Measurements from ENCODE around the gene PGBD4. TPM values are rescaled to one million over a fixed set of nuclear protein-coding genes. Genes with fewer than 3 reads are reported as not detected.

The PGBD4 gene
- total RNA-seq, 1 experiment from 2014 or later, result 1.5 TPM

GRCh38 chr15:34059946-34060345 is 41.9 kb upstream of the PGBD4 start:
- Histone ChIP-seq H3K4me1 (no peaks in the 10 kb centered on the region), H3K9me3 (no peaks in the 10 kb centered on the region), H3K36me3 (ENCODE audit: control insufficient read depth, insufficient read depth, low read length) (no peaks in the 10 kb centered on the region), H3K27me3 (replicated peaks; ENCODE audit: control insufficient read depth, insufficient read depth, low read length) (no peaks in the 10 kb centered on the region), H3K4me3 (ENCODE audit: low read depth, low read length) (no peak overlapping the region)
- POLR2A ChIA-PET, result no interaction called here
- Mint-ChIP-seq H3K4me1 (ENCODE audit: low read depth, unreplicated experiment) (peaks cover 5% of the 10 kb centered on the region), H3K27me3 (ENCODE audit: insufficient read depth, unreplicated experiment) (no peaks in the 10 kb centered on the region), H3K9me3 (ENCODE audit: unreplicated experiment) (no peaks in the 10 kb centered on the region), H3K36me3 (ENCODE audit: insufficient read depth, unreplicated experiment) (no peaks in the 10 kb centered on the region), H3K27ac (ENCODE audit: unreplicated experiment) (no peak overlapping the region), H3K4me3 (ENCODE audit: unreplicated experiment) (no peak overlapping the region)
- BruUV-seq (replicated peaks), result no TSS peak
- no peak for TF ChIP-seq CTCF (IDR thresholded peaks at IDR 0.05; ENCODE audit: insufficient read depth in 1 of 2, low read depth in 1 of 2, low read length in 1 of 2, severe bottlenecking in 1 of 2, unreplicated experiment in 1 of 2)
- DNase-seq, result no peak
- intact Hi-C loops (cut with micrococcal nuclease; ENCODE audit: unreplicated experiment), result no loop called here
- CTCF ChIA-PET, result interaction anchor here (0.6 kb wide), 1 partner anchor 910 kb away, joined by 3 read pairs; no protein-coding TSS in a partner anchor

- ChIA-PET CTCF (no interaction called here), POLR2A (no interaction called here)
- intact Hi-C loops (cut with micrococcal nuclease; ENCODE audit: unreplicated experiment), result no loop called here
- Histone ChIP-seq H3K4me3 (ENCODE audit: low read depth, low read length) (no peak overlapping the region), H3K27me3 (replicated peaks; ENCODE audit: control insufficient read depth, insufficient read depth, low read length) (no peaks in the 10 kb centered on the region), H3K36me3 (ENCODE audit: control insufficient read depth, insufficient read depth, low read length) (no peaks in the 10 kb centered on the region), H3K9me3 (no peaks in the 10 kb centered on the region), H3K4me1 (no peaks in the 10 kb centered on the region)
- TF ChIP-seq CTCF (IDR thresholded peaks at IDR 0.05; ENCODE audit: insufficient read depth in 1 of 2, low read depth in 1 of 2, low read length in 1 of 2, severe bottlenecking in 1 of 2, unreplicated experiment in 1 of 2), result no peak
- BruUV-seq (replicated peaks), result no TSS peak
- Mint-ChIP-seq H3K4me3 (ENCODE audit: unreplicated experiment) (no peak overlapping the region), H3K9me3 (ENCODE audit: unreplicated experiment) (no peaks in the 10 kb centered on the region), H3K27me3 (ENCODE audit: insufficient read depth, unreplicated experiment) (no peaks in the 10 kb centered on the region), H3K4me1 (ENCODE audit: low read depth, unreplicated experiment) (peaks cover 4% of the 10 kb centered on the region), H3K36me3 (ENCODE audit: insufficient read depth, unreplicated experiment) (no peaks in the 10 kb centered on the region), H3K27ac (ENCODE audit: unreplicated experiment) (no peak overlapping the region)
- no peak for DNase-seq
These were observed 37.4 kb upstream of the PGBD4 start for GRCh38 chr15:34064438-34064837.

DNA sequence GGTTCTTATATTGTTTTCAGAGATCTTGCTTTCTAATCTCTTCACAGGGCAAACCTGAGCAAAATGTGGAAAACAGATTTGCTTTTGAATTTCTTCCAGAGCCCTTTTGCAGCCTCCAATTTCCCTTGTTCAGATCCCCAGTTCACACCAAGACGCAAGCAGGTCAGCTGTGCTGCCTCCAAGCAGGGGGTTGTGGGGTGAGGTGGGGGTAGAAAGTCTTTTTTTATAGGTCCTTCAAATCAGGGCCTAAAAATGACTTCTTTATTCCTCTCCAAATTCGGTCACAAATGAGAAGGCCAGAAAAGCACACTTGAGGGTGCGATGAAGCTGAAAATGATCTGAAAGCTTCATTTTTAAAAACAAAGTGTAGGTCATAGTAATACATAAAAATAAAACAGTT is 36.6 kb upstream of the PGBD4 start:
- H3K4me1 ChIP-seq, result no peaks in the 10 kb centered on the region
- CTCF ChIA-PET, result no interaction called here
- intact Hi-C loops (cut with micrococcal nuclease; ENCODE audit: unreplicated experiment), result no loop called here
- Mint-ChIP-seq H3K27ac (ENCODE audit: unreplicated experiment) (no peak overlapping the region), H3K9me3 (ENCODE audit: unreplicated experiment) (no peaks in the 10 kb centered on the region), H3K36me3 (ENCODE audit: insufficient read depth, unreplicated experiment) (no peaks in the 10 kb centered on the region), H3K4me1 (ENCODE audit: low read depth, unreplicated experiment) (no peaks in the 10 kb centered on the region), H3K4me3 (ENCODE audit: unreplicated experiment) (no peak overlapping the region), H3K27me3 (ENCODE audit: insufficient read depth, unreplicated experiment) (no peaks in the 10 kb centered on the region)
- no peak for TF ChIP-seq CTCF (IDR thresholded peaks at IDR 0.05; ENCODE audit: insufficient read depth in 1 of 2, low read depth in 1 of 2, low read length in 1 of 2, severe bottlenecking in 1 of 2, unreplicated experiment in 1 of 2)
- POLR2A ChIA-PET, result no interaction called here
- H3K4me3 ChIP-seq (ENCODE audit: low read depth, low read length), result no peak overlapping the region
- DNase-seq, result no peak
- no peaks in the 10 kb centered on the region for H3K36me3 ChIP-seq (ENCODE audit: control insufficient read depth, insufficient read depth, low read length)
- no TSS peak for BruUV-seq (replicated peaks)
- H3K9me3 ChIP-seq, result no peaks in the 10 kb centered on the region
- no peaks in the 10 kb centered on the region for H3K27me3 ChIP-seq (replicated peaks; ENCODE audit: control insufficient read depth, insufficient read depth, low read length)
